Measurements from ENCODE around the gene RELCH.

- TF ChIP-seq CTCF (conservative IDR thresholded peaks at IDR 0.05; ENCODE audit: low read depth, low read length) (no peak), EZH2phosphoT487 (IDR thresholded peaks at IDR 0.05; ENCODE audit: borderline replicate concordance, low read length) (no peak)
Observed at GRCh38 chr18:62200121-62200914, 13.3 kb downstream of the RELCH start.

All from PC-3 (cell line).